ENCODE data around the gene MEI4.
A peak's percentile ranks its signal among the peaks of the same experiment; 100 is the strongest.

DNA sequence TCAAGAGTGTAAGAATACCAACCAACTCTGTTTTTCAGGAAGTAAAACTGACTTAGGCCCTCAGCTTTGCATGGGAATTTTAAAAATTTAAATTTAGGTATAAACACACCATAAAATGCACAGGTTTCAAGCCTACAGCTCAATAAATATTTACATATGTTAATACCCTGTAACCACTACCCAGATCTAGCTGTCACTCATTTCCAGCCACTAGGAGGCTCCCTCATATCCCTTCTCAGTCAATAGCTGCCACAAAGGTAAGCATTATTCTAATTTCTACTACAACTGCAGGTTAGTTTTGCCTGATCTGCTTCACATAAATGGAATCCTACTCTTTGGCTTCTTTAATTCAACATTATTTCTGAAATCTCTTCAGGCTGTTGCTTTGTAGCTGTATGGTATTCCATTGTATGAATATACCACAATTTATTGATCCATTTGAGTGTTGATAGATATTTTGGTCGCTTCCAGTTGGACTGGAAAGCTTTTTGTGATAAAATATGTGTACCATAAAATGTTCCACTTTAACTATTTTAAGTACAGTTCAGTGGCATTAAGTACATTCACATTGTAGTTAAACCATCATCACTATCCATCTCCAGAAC, 32.5 kb upstream of the MEI4 start:
- TF ChIP-seq EP300 (IDR thresholded peaks at IDR 0.05) (no peak), POLR2A (IDR thresholded peaks at IDR 0.05) (no peak)
- TF ChIP-seq, protein P1, sequence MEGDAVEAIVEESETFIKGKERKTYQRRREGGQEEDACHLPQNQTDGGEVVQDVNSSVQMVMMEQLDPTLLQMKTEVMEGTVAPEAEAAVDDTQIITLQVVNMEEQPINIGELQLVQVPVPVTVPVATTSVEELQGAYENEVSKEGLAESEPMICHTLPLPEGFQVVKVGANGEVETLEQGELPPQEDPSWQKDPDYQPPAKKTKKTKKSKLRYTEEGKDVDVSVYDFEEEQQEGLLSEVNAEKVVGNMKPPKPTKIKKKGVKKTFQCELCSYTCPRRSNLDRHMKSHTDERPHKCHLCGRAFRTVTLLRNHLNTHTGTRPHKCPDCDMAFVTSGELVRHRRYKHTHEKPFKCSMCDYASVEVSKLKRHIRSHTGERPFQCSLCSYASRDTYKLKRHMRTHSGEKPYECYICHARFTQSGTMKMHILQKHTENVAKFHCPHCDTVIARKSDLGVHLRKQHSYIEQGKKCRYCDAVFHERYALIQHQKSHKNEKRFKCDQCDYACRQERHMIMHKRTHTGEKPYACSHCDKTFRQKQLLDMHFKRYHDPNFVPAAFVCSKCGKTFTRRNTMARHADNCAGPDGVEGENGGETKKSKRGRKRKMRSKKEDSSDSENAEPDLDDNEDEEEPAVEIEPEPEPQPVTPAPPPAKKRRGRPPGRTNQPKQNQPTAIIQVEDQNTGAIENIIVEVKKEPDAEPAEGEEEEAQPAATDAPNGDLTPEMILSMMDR (IDR thresholded peaks at IDR 0.05) = peak in 1 of 6 experiments; percentile 14

Data from upper lobe of left lung (tissue), 4 donors.